GM06990 (cell line): ENCODE results near the gene RFTN2.
"Not testable (repeated sequence)": the region's sequence is repeated elsewhere in the genome, so short reads cannot be mapped to it uniquely, and the experiment has no call there.

Source experiments
- DNase-seq: peaks from one replicate; pipeline ENCODE4 v3.0.0-alpha.2; 2011; ENCODE audit not compliant: insufficient read length; ENCODE audit errors: extremely low read depth
- H3K27me3 ChIP-seq: replicated peaks from 2 replicates; pipeline ENCODE4 v1.6.0; 2011; ENCODE audit warnings: low read length; ENCODE audit not compliant: control insufficient read depth, insufficient read depth
- H3K36me3 ChIP-seq: 2 replicates; pipeline ENCODE4 v1.5.1; 2011; ENCODE audit warnings: low read length; ENCODE audit not compliant: control insufficient read depth, insufficient read depth
- H3K4me3 ChIP-seq: replicated peaks from 2 replicates; pipeline ENCODE4 v1.5.1; 2011; ENCODE audit warnings: low read depth, mild to moderate bottlenecking, control low read depth, low read length
- CTCF ChIP-seq: IDR thresholded peaks from 2 replicates; pipeline ENCODE4 v1.5.1; 2011; ENCODE audit warnings: low read length, control low read depth, mild to moderate bottlenecking, inconsistent platforms; ENCODE audit not compliant: insufficient read depth, poor library complexity, severe bottlenecking

Gene RFTN2

GRCh38 chr2:197591339-197592072 lies 83.9 kb downstream of the RFTN2 start:
- Histone ChIP-seq H3K36me3 (no peaks in the 10 kb centered on the region), H3K27me3 (no peaks in the 10 kb centered on the region), H3K4me3 (no peak overlapping the region)
- DNase-seq: no peak
- no peak for TF ChIP-seq CTCF

- H3K27me3 ChIP-seq, H3K36me3 ChIP-seq, DNase-seq, H3K4me3 ChIP-seq: not testable (repeated sequence)
Measured at GRCh38 chr2:197587255-197587654, 88.1 kb downstream of the RFTN2 start.

- not testable (repeated sequence) for H3K36me3 ChIP-seq, H3K27me3 ChIP-seq, DNase-seq, H3K4me3 ChIP-seq
Measured at GRCh38 chr2:197580166-197580565, 95.2 kb downstream of the RFTN2 start.

- not testable (repeated sequence) for H3K27me3 ChIP-seq, H3K36me3 ChIP-seq, DNase-seq, H3K4me3 ChIP-seq
Measured at GRCh38 chr2:197578294-197578693, 97.1 kb downstream of the RFTN2 start.

GRCh38 chr2:197577446-197577845 lies 97.9 kb downstream of the RFTN2 start:
- DNase-seq: no peak
- H3K27me3 ChIP-seq: no peaks in the 10 kb centered on the region
- no peak for TF ChIP-seq CTCF
- H3K36me3 ChIP-seq: no peaks in the 10 kb centered on the region; the same call in 1 of the 2 replicates
- no peak overlapping the region for H3K4me3 ChIP-seq

- Histone ChIP-seq H3K36me3 (no peaks in the 10 kb centered on the region; the same call in 1 of the 2 replicates), H3K4me3 (no peak overlapping the region), H3K27me3 (no peaks in the 10 kb centered on the region)
- DNase-seq: no peak
- TF ChIP-seq CTCF: no peak
Measured at GRCh38 chr2:197576631-197577030, 98.8 kb downstream of the RFTN2 start.

GRCh38 chr2:197575987-197576386 lies 99.4 kb downstream of the RFTN2 start:
- TF ChIP-seq CTCF: no peak
- Histone ChIP-seq H3K36me3 (no peaks in the 10 kb centered on the region; the same call in 1 of the 2 replicates), H3K4me3 (no peak overlapping the region), H3K27me3 (no peaks in the 10 kb centered on the region)
- DNase-seq: no peak
